NK-92 (cell line): ENCODE results near the gene ACVR2A.

Experiments used
- DNase-seq: peaks from one replicate; lab custom pipeline; 2025; ENCODE audit not compliant: unreplicated experiment; lab: John Stamatoyannopoulos, UW

ACVR2A gene

DNA sequence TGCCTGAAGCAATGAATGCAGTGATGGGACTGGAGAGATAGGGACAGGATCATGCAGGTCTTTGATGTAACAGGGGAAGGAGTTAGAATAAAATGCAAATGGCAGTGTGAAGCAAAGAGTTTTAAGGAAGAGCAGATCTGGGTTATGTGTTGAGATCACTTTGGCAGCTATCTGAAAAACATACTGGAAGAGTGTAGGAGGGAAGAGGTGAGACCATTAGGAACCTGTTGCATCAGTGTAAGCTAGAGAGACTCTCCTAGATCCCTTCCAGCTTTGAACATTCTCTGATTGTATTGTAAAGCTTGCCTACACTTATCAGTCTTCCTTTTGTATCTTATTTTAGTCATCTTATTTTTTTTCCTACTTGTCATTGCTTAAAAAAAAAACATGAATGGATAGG is 10.5 kb downstream of the ACVR2A start:
- DNase-seq = no peak

DNA sequence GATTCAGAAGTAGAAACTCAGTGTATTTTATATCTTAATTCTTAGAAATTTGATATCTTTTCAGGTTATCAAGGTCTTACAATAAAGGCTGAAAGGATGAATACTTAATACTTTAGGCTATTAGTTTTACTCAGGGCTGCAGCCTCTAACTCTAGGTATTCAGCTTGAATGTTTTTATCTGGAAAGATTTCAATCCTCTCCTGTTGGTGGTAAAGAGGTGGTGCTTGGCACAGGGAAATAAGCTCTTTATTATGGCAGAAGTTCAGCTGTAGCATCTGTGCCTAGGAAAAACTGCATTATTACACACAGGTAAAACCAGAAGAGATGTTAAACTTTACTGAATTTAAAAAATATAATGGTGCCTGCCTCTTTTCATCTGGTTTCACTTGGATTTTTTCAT is 11.1 kb downstream of the ACVR2A start:
- no peak for DNase-seq

DNA sequence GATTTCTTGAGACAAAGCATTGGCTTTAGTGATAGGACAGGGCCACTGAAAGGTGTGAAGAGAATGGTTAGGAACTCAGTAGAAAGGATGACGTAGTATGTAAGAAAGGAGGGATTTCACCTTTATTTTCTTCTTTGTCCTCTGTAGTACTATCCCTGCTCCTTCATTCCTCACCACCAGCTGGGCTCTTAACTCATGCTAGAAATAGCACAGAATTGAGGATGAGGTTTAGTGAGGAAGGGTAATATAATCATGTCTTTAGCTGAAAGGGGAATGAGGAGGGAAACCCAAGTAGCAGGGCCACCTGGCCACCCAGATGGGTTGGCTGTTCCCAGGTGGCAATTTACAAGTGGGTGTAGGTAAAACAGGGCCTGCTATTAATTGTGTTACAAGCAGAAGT is 15.2 kb downstream of the ACVR2A start:
- DNase-seq = no peak

DNA sequence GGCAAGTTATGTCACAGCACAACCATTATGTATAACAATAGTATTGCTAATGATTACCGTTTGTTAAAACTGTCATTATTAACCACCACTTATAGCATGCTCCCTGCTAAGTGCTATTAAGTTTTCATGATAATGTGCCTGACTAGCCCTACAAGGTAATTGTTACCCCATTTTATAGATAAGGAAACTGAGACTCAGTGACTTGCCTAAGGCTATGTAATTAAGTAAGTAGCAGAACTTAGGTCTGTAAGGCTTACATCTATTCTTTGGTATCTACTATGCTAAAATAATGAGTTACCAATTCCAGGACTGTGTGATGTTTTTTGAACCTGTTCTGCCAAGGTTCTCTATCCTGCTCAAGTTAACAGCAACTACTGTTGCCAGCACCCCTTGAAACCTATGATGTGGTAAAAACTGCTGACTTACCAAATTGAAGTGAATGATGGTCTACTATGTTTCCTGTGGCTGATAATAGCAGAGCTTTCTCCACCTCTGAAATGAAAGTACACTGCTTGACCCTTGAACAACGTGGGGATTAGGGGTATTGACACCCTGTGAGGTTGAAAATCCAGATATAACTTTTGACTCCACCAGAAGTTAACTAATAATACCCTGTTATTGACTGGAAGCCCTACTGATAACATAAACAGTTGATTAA is 18.2 kb downstream of the ACVR2A start:
- DNase-seq = no peak

DNA sequence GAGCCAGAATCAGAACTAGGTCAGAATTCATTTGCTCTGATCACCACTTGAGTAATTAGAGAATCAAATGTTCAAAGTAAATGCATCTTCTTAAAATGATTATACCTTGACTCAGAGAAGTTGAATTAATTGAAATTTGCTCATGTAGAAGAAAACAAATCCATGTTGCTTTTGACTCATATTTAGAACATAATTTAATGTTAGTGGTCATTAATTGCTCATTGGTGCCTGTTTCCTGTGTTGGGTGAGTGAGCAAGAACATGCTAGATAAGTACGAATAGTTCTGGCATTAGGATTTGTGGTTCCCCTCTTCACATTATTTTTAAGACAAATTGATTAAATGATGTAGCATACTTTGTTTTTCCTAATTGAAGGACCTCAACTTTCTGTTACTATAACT is 19.0 kb downstream of the ACVR2A start:
- no peak for DNase-seq

DNA sequence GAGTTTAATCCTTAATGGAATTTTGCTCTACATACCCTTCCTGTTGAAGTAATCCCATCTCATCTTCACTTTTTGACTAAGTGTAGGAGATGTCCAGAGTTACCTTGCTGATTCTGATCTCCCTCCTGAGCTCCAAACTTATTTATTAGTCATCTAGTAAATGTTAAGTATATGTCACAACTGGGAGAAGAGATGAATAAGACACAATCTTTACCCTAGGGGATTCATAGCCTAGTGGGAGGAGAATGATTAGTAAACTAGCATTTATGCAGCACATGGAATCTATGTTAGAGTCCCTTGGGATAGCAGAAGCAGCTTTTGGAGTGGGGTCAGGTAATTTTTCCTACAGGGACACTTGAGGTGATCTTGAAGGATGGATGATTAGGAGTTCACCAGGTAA is 20.7 kb downstream of the ACVR2A start:
- no peak for DNase-seq

DNA sequence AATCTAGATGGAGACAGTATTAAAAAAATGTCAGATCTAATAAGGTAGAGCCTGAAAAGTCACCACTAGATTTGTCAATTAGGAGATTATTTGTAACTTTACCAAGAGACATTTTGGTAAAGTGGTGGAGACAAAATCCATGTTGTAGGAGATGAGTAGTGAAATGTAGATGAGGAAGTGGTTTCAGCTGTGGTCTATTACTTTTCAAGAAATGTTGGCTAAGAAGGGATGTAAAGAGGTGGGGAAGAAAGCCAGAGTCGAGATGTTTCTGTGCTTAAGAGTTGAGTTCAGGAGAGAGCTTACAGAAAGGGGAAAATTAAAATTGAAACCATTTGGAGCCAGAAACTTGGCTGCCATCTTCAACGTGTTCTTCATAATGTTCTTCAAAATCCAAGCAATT is 22.2 kb downstream of the ACVR2A start:
- no peak for DNase-seq

DNA sequence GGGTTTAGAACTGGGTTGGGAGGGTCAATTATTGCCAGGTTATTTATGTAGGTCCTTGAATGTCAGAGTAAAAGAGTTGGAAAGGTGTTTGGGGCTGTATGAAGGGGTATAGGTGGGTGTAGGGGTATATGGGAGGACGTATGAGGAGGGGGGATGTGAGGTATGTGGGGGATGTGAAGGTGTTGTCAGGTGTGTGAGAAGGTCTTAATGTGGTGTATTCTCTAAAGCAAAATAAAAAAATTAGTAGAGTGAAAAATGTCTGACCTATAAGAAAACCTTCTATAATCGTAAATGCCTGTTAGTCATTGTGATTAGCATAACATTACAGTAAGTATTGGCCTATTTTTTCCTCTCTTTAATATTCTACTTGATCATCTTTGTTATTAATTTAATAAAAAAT is 25.1 kb downstream of the ACVR2A start:
- DNase-seq = no peak

DNA sequence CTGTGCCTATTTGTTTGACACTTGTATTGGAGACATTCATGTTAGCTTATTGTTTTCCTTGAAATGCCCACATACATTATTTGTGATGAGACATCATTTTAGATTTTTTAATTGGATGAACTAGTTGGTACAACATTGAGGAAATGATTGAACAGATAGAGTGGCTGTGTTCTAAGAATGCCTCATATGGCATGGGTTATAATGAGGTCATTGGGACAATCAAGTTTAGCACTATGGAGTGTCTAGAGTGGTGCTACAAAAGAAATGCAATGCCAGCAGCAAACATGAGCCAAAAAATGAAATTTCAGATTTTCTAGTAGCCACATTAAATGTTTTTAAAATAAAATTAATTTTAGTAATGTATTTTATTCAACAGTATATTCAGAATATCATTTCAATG is 28.1 kb downstream of the ACVR2A start:
- DNase-seq = no peak

DNA sequence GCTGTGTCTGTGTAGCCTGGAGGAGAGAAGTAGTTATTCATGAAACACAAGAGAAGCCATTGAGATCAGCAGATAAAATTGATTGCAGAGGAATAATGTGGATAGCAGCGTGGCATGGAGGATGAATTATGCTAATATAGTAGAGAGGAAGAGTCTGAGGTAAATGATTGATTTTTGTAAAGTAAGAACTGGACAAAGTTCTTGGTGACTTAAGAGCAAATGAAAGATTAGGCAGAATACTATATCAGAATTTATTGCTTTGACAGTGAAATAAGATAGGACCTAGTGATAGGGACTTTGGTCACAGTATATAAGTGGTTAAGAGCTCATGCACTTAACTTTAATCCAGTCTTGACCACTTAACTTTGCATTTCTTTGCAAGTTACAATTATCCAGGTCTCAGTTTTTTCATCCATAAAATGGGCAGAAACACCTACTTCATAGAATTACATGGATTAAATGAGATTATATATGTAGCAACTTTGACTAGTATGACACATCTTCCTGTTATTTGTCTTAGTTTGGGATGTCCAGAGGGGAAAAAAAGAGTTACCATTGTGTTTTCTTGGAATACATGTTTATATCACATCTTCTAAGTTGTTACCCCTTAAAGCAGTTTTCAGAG is 29.1 kb downstream of the ACVR2A start:
- no peak for DNase-seq

DNA sequence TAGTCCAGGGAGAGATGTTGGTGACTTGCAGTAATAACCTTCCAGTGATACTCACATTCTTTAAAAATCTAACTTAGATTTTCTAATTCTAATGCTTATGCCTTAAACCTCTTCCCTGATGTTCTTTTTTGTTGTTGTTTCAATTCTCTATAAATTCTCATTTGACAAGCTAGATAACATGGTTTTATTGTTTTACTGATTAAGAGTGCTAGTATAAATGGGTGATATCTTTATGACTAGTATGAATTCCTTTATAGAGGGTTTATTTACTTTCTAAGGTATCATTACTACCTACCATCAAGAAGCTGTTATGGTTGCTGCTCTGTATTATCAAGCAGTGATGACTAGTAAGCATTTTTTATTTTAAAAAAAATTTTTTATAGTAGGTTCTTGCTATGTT is 35.0 kb downstream of the ACVR2A start:
- DNase-seq = no peak

DNA sequence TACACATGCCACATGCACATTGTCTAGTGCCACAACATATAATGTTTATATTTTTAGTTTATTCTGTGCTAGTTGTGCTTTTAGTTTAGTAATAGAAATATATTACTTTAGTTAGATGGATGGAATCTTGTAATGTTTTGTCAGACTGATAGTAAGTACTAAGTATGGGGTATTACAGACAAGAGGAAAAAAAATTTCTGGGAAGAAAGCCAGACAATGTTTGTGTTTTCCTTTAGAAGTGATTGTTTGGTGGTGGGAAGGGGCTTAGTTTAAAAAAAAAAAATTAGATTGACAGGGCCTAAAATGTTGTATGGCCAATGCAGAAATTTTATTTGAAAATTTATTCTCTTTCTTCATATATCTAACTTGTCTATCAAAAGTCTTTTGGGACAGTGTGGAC is 37.8 kb downstream of the ACVR2A start:
- DNase-seq = no peak

DNA sequence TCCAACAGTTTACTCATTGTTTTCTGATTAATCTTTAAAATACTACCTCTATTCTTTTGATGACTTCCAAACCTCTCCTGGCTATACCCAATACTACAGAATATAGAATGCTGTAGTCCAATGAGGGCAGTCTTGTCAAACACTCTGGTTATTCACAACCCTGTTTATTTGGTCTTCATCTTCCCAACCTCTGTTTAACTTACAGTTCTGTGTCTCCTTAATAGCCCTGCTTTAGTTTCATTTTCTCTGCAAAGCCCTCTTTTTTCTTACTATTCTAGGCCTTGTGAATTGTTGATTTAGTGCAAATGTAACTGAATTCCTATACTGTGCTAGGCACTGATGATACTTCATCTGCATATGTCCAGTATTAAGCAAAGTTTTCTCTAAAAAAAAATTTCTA is 40.0 kb downstream of the ACVR2A start:
- DNase-seq = no peak

DNA sequence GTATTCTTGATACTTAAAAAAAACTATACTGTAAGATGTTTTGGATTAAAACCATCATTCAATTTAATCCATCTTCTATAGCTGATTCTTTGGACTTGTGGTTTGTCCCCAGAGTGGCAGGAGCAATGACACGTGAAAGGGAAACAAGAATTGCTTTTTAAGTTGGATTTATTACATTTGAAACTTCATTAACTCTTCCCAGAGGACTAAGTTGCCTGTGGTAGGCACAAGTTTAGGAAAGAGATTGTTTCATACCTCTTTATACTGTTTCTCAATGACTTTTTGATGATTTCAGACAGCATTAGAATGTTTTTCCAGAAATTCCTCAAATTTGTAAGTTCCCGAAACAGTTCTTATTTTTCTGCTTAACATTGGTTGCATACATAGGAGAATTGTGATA is 41.3 kb downstream of the ACVR2A start:
- no peak for DNase-seq

DNA sequence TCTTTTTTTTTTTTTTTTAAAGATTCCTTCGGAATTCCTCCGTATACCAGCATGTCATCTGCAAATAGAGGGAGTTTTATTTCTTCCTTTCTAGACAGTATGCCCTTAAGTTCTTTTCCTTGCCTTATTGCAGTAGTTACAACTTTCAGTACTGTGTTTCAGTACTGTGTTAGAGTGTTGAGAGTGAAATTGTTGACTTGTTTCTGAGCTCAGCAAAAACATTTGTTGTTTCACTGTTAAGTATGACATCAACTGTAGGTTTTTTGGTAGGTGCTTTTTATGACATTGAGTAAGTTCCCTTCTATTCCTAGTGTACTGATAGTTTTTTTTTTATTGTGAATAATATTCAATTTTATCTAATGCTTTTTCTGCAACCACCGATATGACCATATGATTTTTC is 43.9 kb downstream of the ACVR2A start:
- no peak for DNase-seq

DNA sequence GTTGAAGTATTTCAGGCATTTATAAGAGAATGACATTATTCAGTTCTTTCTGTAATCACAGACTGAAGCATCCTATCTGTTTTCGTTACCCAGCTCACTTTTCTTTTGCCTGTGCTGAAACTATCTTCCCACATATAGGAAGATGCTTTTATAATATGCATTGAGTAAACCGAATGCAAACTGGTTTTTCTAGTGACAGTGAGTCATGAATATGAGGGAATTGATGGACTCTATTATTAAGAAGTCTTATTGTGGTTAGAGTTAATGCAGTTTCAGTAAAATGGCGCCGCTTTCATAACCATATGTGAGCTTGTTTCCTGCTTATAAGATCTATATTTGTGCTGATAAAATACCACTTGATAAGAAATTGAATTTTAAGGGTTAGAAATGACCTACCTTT is 59.2 kb downstream of the ACVR2A start:
- no peak for DNase-seq

DNA sequence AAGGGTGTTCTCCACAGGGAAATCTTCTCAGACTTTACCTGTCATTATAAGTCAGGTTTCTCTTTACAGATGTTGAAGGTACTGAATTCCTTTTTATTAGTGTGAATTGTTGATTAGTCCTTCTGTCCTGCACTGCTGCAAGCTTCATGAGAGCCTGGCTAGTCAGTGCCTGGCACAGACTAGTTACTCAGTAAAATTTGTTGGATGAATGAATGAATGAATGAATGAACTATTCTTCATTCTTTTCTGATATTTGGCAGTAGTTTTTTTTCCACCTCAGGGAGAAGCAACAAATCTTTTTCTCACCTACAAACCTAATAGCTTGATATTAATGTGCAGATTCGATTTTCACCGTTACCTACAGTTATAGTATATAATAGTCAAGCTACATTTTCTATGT is 64.3 kb downstream of the ACVR2A start:
- DNase-seq = no peak

DNA sequence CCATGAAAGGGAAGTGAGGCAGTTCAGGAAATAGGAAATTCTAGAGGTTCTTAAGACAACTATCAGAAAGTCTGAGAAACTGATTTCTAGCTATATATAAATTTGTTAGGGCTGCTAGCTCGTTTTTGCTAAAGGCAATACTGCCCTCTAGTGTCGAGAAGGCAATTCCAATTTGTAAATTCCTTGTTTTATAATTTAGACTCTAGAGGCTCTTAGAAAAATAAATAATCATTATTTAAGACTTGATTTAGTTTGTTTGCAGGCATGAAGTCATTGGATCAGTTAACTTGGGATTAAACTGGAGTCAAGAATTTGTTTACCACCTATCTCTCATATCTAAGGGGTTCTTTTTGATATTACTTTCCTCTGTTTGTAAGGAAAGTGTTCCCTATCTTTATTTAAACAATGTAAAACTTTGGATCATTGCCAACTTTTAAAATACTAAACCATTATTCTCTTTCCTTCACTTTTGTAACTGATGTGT is 66.2 kb downstream of the ACVR2A start:
- DNase-seq = no peak

DNA sequence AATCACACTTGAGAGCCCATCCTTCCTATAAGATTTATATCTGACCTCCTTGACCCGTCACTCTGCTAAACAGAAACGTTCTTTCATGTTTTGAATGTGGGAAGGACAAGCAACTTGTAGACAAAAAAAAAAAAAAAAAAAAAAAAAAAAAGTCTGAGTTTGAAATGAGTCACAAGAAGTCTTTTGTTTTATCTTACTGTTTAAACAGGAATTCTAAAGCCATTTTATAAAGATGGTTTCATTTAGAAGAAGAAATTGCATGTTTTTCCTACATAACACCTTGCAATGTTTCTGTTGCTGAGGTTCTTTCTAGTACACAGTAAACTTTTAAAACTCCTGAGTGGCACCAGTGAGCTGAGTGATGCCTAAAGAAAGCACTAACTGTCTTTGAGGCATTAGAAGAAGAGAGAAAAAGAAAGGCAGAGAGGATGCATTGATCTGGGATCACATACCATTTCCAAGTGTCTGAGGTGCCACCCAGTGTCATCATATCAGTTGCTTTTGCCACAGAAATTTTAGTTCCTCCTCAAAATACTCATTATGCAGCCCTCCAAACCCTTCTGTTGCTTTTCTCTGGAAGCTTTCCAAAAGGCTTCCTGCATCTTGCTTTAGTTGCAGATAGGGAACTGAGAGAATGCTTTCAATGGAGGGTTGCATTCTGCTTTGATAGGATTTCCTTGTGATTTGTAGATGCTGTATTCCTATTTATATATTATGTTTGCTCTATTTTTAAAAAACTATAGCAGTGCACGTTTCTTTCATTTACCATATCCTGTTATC is 69.1 kb downstream of the ACVR2A start:
- DNase-seq = no peak

DNA sequence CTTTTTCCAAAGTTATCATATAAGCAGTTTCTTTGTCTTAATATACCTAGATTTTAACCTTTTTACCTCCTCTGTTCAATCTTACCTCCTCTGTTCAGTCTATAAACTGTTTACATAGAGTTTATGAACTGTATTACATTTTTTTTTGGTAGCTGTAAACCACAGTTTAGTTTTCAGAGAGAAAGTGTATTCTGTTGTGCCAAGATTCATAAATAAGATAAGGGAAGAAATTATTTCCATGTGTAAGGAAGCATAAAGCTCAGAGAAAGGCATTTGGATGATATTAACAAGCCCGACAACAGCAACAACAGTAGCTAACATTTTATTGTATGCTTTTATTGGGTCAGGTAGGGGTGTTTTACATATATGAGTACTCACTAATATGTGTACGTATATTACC is 71.2 kb downstream of the ACVR2A start:
- DNase-seq = no peak

DNA sequence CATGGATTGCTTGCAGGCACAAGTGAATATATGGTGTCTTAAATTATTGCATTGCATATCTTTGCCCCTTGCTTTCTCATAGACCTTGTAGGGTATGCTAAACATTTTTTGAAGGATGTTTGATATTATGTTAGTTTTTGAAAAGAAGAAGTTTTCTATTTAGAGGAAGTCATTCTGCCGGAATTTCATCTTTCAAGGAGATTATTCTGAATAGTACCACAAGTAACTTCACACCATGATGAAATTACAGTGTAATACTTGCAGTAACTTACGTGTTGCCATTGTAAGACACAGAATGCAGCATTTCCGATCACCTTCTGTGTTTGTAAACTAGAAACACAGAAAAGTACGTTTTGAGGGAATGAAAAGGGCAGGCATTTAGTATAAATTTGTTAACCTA is 71.9 kb downstream of the ACVR2A start:
- DNase-seq = no peak

DNA sequence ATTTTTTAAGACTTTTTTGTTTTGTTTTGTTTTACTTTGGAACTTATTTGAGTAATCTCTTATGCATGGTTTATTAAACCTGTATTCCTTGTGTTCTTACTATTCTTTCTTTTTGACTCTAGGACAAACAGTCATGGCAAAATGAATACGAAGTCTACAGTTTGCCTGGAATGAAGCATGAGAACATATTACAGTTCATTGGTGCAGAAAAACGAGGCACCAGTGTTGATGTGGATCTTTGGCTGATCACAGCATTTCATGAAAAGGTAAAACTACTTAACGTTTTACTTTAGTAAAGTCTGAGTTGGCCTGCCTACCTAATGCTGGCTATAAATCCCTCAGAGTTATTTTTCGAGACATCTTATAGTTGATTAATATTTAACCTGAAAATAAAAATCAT is 72.3 kb downstream of the ACVR2A start:
- no peak for DNase-seq
